H1 (cell line): ENCODE data around the gene MOB2. TPM values are rescaled to one million over a fixed set of nuclear protein-coding genes. Genes with fewer than 3 reads are reported as not detected.

Experiments
- CTCF ChIA-PET: fragments of 300-600 bp; sonication (Branson Sonifier 250); formaldehyde crosslinking; loops from one replicate; lab custom pipeline; 2021; ENCODE audit not compliant: partially characterized antibody; lab: Charles Lee
- POLR2A ChIA-PET: fragments of 300-600 bp; sonication (Branson Sonifier 250); formaldehyde crosslinking; loops from one replicate; lab custom pipeline; 2021; ENCODE audit warnings: inconsistent platforms; ENCODE audit not compliant: partially characterized antibody; lab: Charles Lee
- DNase-seq, 2 experiments: peaks; one replicate each; pipeline versions ENCODE4 v3.0.0 to v3.0.0-alpha.2; 2010 to 2022; ENCODE audit warnings: low spot score in 2 of 2, low read depth in 1 of 2, mixed read lengths in 1 of 2
- FAIRE-seq: peaks from 2 replicates; lab custom pipeline; 2011; peaks lifted over from hg19 to GRCh38; lab: Jason Lieb, UNC
- H2AFZ ChIP-seq: 2 replicates; pipeline ENCODE4 v1.8.1; 2012; ENCODE audit warnings: low read length, inconsistent platforms
- H2AK5ac ChIP-seq: 2 replicates; pipeline ENCODE4 v1.6.1; 2013; ENCODE audit warnings: low read depth, low read length
- H2BK120ac ChIP-seq: replicated peaks from 2 replicates; pipeline ENCODE3; 2013; ENCODE audit warnings: low read depth, low read length, inconsistent platforms
- H2BK12ac ChIP-seq: 2 replicates; pipeline ENCODE4 v1.6.1; 2013; ENCODE audit warnings: low read depth, low read length
- H2BK15ac ChIP-seq: 2 replicates; pipeline ENCODE4 v1.6.1; 2013; ENCODE audit warnings: low read length
- H2BK20ac ChIP-seq: 2 replicates; pipeline ENCODE4 v1.6.1; 2013; ENCODE audit warnings: low read length
- H2BK5ac ChIP-seq: 2 replicates; pipeline ENCODE4 v1.6.1; 2013; ENCODE audit warnings: low read depth, low read length
- H3K14ac ChIP-seq: 2 replicates; pipeline ENCODE4 v1.6.1; 2013; ENCODE audit warnings: inconsistent platforms; ENCODE audit not compliant: insufficient read length
- H3K18ac ChIP-seq: 2 replicates; pipeline ENCODE4 v1.6.1; 2013; ENCODE audit warnings: low read length; ENCODE audit errors: extremely low read depth
- H3K23ac ChIP-seq: 2 replicates; pipeline ENCODE4 v1.6.1; 2013; ENCODE audit warnings: inconsistent platforms; ENCODE audit not compliant: insufficient read length
- H3K23me2 ChIP-seq: 2 replicates; pipeline ENCODE4 v1.6.1; 2013; ENCODE audit warnings: low read depth, low read length
- H3K27ac ChIP-seq: 2 replicates; pipeline ENCODE4 v1.6.1; 2011; ENCODE audit warnings: low read depth, low read length, inconsistent platforms
- H3K27me3 ChIP-seq, 4 experiments: replicated peaks in 1 of 4; 1 replicate in 1 of 4; 2 replicates in 3 of 4; pipeline versions ENCODE4 v1.6.1 to v1.8.1; 2011 to 2013; ENCODE audit warnings: low read length in 3 of 4, mild to moderate bottlenecking in 3 of 4, inconsistent platforms in 2 of 4, mixed read lengths in 2 of 4, moderate library complexity in 1 of 4; ENCODE audit not compliant: control insufficient read depth in 3 of 4, insufficient read depth in 3 of 4; ENCODE audit errors: extremely low read depth in 1 of 4
- H3K36me3 ChIP-seq, 4 experiments: 2 replicates each; pipeline versions ENCODE4 v1.6.1 to v1.8.1; 2011 to 2013; ENCODE audit warnings: mild to moderate bottlenecking in 4 of 4, low read length in 3 of 4, moderate library complexity in 2 of 4, control low read depth in 1 of 4, inconsistent platforms in 1 of 4; ENCODE audit not compliant: insufficient read depth in 4 of 4, control insufficient read depth in 2 of 4
- H3K4ac ChIP-seq: replicated peaks from 2 replicates; pipeline ENCODE3; 2013; ENCODE audit warnings: low read length, low read depth, mixed read lengths, inconsistent platforms; ENCODE audit not compliant: insufficient read length
- H3K4me1 ChIP-seq, 4 experiments: replicated peaks in 1 of 4; 1 replicate in 1 of 4; 2 replicates in 3 of 4; pipeline versions ENCODE4 v1.6.1 to v1.8.1; 2011 to 2013; ENCODE audit warnings: low read length in 3 of 4, inconsistent platforms in 2 of 4, mixed read lengths in 1 of 4; ENCODE audit not compliant: insufficient read depth in 4 of 4, control insufficient read depth in 3 of 4
- H3K4me2 ChIP-seq, 2 experiments: 2 replicates each; pipeline versions ENCODE4 v1.6.1 to v1.8.1; 2011 to 2013; ENCODE audit warnings: low read depth in 2 of 2, low read length in 2 of 2, control low read depth in 1 of 2, inconsistent platforms in 1 of 2, mild to moderate bottlenecking in 1 of 2; ENCODE audit not compliant: insufficient read depth in 1 of 2
- H3K4me3 ChIP-seq, 4 experiments: fragments of 200-600, 300-600 bp in 1 of 4; sonication (generic), shearing (Covaris generic), sonication (Bioruptor Twin) in 1 of 4; 2 replicates each; pipeline versions ENCODE4 v1.5.1 to v1.8.1; 2011 to 2016; ENCODE audit warnings: low read length in 4 of 4, low read depth in 3 of 4, control low read depth in 2 of 4, inconsistent platforms in 2 of 4, mild to moderate bottlenecking in 2 of 4, mixed read lengths in 1 of 4, moderate library complexity in 1 of 4; ENCODE audit not compliant: insufficient read depth in 2 of 4; ENCODE audit errors: extremely low read depth in 1 of 4
- H3K56ac ChIP-seq: replicated peaks from 2 replicates; pipeline ENCODE3; 2013; ENCODE audit warnings: low read depth, mild to moderate bottlenecking, mixed read lengths, low read length, inconsistent platforms; ENCODE audit not compliant: insufficient read length
- H3K79me1 ChIP-seq: 2 replicates; pipeline ENCODE4 v1.6.1; 2013; ENCODE audit warnings: low read depth, low read length, control low read depth
- H3K79me2 ChIP-seq, 2 experiments: 2 replicates each; pipeline versions ENCODE4 v1.6.1 to v1.8.1; 2012 to 2013; ENCODE audit warnings: low read length in 2 of 2, mild to moderate bottlenecking in 2 of 2, inconsistent platforms in 1 of 2; ENCODE audit not compliant: insufficient read depth in 2 of 2, control insufficient read depth in 1 of 2
- H3K9ac ChIP-seq, 4 experiments: replicated peaks in 1 of 4; 1 replicate in 1 of 4; 2 replicates in 3 of 4; pipeline versions ENCODE4 v1.6.1 to v1.8.1; 2011 to 2013; ENCODE audit warnings: low read depth in 3 of 4, low read length in 3 of 4, control low read depth in 2 of 4, mild to moderate bottlenecking in 2 of 4, moderate library complexity in 2 of 4, inconsistent platforms in 1 of 4; ENCODE audit errors: extremely low read depth in 1 of 4
- H3K9me3 ChIP-seq, 2 experiments: 2 replicates each; pipeline versions ENCODE4 v1.6.1 to v1.8.1; 2012 to 2013; ENCODE audit warnings: mild to moderate bottlenecking in 2 of 2, moderate library complexity in 2 of 2, control low read depth in 1 of 2, inconsistent platforms in 1 of 2, low read depth in 1 of 2, low read length in 1 of 2, mixed read lengths in 1 of 2; ENCODE audit not compliant: insufficient read depth in 2 of 2
- H4K20me1 ChIP-seq, 2 experiments: replicated peaks in 1 of 2; 2 replicates each; pipeline versions ENCODE3 to v1.8.1; 2011 to 2013; ENCODE audit warnings: inconsistent platforms in 2 of 2, low read length in 2 of 2, mild to moderate bottlenecking in 1 of 2; ENCODE audit not compliant: insufficient read depth in 2 of 2, control insufficient read depth in 1 of 2
- H4K5ac ChIP-seq: 2 replicates; pipeline ENCODE4 v1.6.1; 2013; ENCODE audit warnings: low read length, low read depth, mixed read lengths, inconsistent platforms; ENCODE audit not compliant: insufficient read length
- H4K8ac ChIP-seq: 2 replicates; pipeline ENCODE4 v1.8.0; 2013; ENCODE audit warnings: mild to moderate bottlenecking, moderate library complexity, low read length, inconsistent platforms; ENCODE audit not compliant: insufficient read depth; ENCODE audit errors: extremely low read depth
- H4K91ac ChIP-seq: replicated peaks from 2 replicates; pipeline ENCODE3; 2013; ENCODE audit warnings: low read length, mixed read lengths, inconsistent platforms; ENCODE audit not compliant: insufficient read length
- CEBPB ChIP-seq: IDR thresholded peaks from 2 replicates; pipeline ENCODE4 v1.6.1; 2012; ENCODE audit warnings: low read depth, low read length
- SRF ChIP-seq: IDR thresholded peaks from 2 replicates; pipeline ENCODE4 v1.6.1; 2011; ENCODE audit warnings: mild to moderate bottlenecking, low read depth, low read length, moderate library complexity
- SUZ12 ChIP-seq: fragments of 200-600 bp; sonication (generic); IDR thresholded peaks from 2 replicates; pipeline ENCODE4 v1.6.1; 2012; ENCODE audit warnings: mild to moderate bottlenecking, inconsistent platforms, low read length, moderate library complexity, mixed read lengths
- WGBS, 2 experiments: shearing (Covaris generic) in 1 of 2; methylation state at CpG; one replicate each; pipeline versions ENCODE4 v1.1.6 to v1.1.7; 2013 to 2015; ENCODE audit warnings: low lambda C conversion rate in 2 of 2, mixed read lengths in 2 of 2, inconsistent platforms in 1 of 2, low coverage in 1 of 2, missing lambda C conversion rate in 1 of 2; ENCODE audit not compliant: insufficient replicate concordance in 2 of 2, insufficient coverage in 1 of 2, insufficient read length in 1 of 2; ENCODE audit errors: extremely low coverage in 1 of 2, missing lambda C conversion rate in 1 of 2; 5-methylcytosine and 5-hydroxymethylcytosine counted together
- polyA plus RNA-seq, 7 experiments: library from polyadenylated mRNA; depleted of rRNA in 3 of 7; stranded (reverse) in 5 of 7; unstranded in 2 of 7; fragments of >200 nt in 5 of 7; fragments of 200-250 nt in 2 of 7; gene quantifications; 1 replicate in 5 of 7; 2 replicates in 1 of 7; 4 replicates in 1 of 7; pipeline versions ENCODE4 v1.2.1 to v1.2.3, GENCODE V29; 2011 to 2013; ENCODE audit warnings: missing spikeins in 2 of 7, mixed read lengths in 2 of 7
- total RNA-seq: library from RNA; stranded (reverse); fragmentation: NEBNext Ultra II Directional; extraction: Animal tissue kit (Norgen Biotek cat#: 25700); gene quantifications from 2 replicates; pipeline ENCODE4 v1.2.1, GENCODE V29; 2021

MOB2 gene
- total and polyA plus RNA-seq, 2 of the 8 experiments (the other 6 are each of a cell fraction or from before 2014, with no cell fraction given): 18.6 to 28.2 TPM

DNA sequence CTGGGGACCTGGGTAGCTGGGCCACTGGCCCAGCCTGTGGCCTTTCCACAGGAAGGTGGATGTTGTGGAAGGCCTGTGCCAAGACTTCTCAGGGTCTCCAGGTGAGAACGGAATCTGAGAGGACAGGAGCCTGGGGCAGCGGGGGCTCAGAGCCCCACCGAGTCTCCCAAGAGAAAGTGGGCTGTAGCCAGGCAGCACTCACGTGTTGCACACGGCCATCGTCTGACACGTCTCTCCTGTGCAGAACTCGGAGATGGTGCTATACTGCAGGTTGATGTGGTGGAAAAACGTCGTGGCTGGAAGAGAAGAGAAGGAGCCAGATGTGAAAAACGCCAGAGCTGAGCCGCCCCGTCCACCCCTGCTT lies 6.4 kb downstream of the MOB2 start:
- no peak overlapping the region for H4K5ac ChIP-seq
- no peaks in the 10 kb centered on the region for H3K4me1 ChIP-seq
- no peak overlapping the region for H4K91ac ChIP-seq
- no peak overlapping the region for H2BK20ac ChIP-seq
- ChIA-PET POLR2A (interaction anchor here (0.6 kb wide), 1 partner anchor 275 kb away, joined by 3 read pairs; no protein-coding TSS in a partner anchor), CTCF (interaction anchor here (0.9 to 5.2 kb wide), 8 partner anchors 10 to 137 kb away, joined by 3 to 34 read pairs (median 4); no protein-coding TSS in a partner anchor)
- H3K9ac ChIP-seq: no peak overlapping the region
- 83% methylated on average over 12 of the region's 13 CpGs; no CpG with 5 or more reads in 1 of the 2 experiments for WGBS, 2 experiments
- no peak overlapping the region for H2BK12ac ChIP-seq
- H3K36me3 ChIP-seq: no peaks in the 10 kb centered on the region; a peak in 1 of 8 replicates
- H3K79me2 ChIP-seq: no peaks in the 10 kb centered on the region; a peak in 1 of 4 replicates
- H3K23me2 ChIP-seq: no peaks in the 10 kb centered on the region
- H2AK5ac ChIP-seq: no peak overlapping the region
- no peak overlapping the region for H3K23ac ChIP-seq
- H3K9me3 ChIP-seq: no peaks in the 10 kb centered on the region
- H3K4me2 ChIP-seq: no peak overlapping the region
- no peak overlapping the region; the same call in 1 of the 2 replicates for H3K27ac ChIP-seq
- H2BK120ac ChIP-seq: no peak overlapping the region
- no peak overlapping the region for H3K18ac ChIP-seq
- H3K4ac ChIP-seq: no peak overlapping the region
- H4K20me1 ChIP-seq: peaks cover 0 to 7% of the 10 kb centered on the region in 2 experiments
- H3K14ac ChIP-seq: no peak overlapping the region
- no peak overlapping the region for H2BK15ac ChIP-seq
- peaks cover 6% of the 10 kb centered on the region for H3K79me1 ChIP-seq
- FAIRE-seq (no peak), DNase-seq (no peak)
- no peaks in the 10 kb centered on the region for H3K27me3 ChIP-seq
- no peak overlapping the region for H2BK5ac ChIP-seq
- no peak overlapping the region for H2AFZ ChIP-seq
- H3K4me3 ChIP-seq: no peak overlapping the region
- TF ChIP-seq SRF (no peak), CEBPB (no peak), SUZ12 (no peak)
- H4K8ac ChIP-seq: no peak overlapping the region
- H3K56ac ChIP-seq: no peak overlapping the region
